GM21526 (cell line): ENCODE measurements around the gene CA9.

Experiments
- ATAC-seq: cut with Tn5 transposase; IDR thresholded peaks from one replicate; pipeline ENCODE4 v1.9.1; 2021; ENCODE audit warnings: moderate library complexity; ENCODE audit not compliant: unreplicated experiment, low FRiP score

The CA9 gene

GRCh38 chr9:35675204-35675603 is 1.5 kb downstream of the CA9 start:
- ATAC-seq, result no peak

- no peak for ATAC-seq
Measured at GRCh38 chr9:35675732-35676392, 2.1 kb downstream of the CA9 start.

GRCh38 chr9:35679091-35679490 is 5.4 kb downstream of the CA9 start:
- no peak for ATAC-seq

- no peak for ATAC-seq
Measured at GRCh38 chr9:35679766-35680330, 6.1 kb downstream of the CA9 start.

- peak; percentile 55 for ATAC-seq
Measured at GRCh38 chr9:35680331-35681105, 6.8 kb downstream of the CA9 start.

GRCh38 chr9:35681341-35682002 is 7.7 kb downstream of the CA9 start:
- no peak for ATAC-seq

GRCh38 chr9:35682051-35682450 is 8.3 kb downstream of the CA9 start:
- no peak for ATAC-seq

- ATAC-seq, result no peak
Measured at GRCh38 chr9:35682520-35683315, 9.0 kb downstream of the CA9 start.

- ATAC-seq, result no peak
Measured at GRCh38 chr9:35683323-35683722, 9.6 kb downstream of the CA9 start.

- ATAC-seq, result no peak
Measured at GRCh38 chr9:35684921-35685320, 11.2 kb downstream of the CA9 start.

GRCh38 chr9:35685506-35685905 is 11.8 kb downstream of the CA9 start:
- ATAC-seq, result no peak

GRCh38 chr9:35686222-35687203 is 12.8 kb downstream of the CA9 start:
- ATAC-seq, result no peak

GRCh38 chr9:35687306-35687705 is 13.6 kb downstream of the CA9 start:
- ATAC-seq, result no peak

GRCh38 chr9:35687972-35688557 is 14.3 kb downstream of the CA9 start:
- ATAC-seq, result no peak

GRCh38 chr9:35688558-35689541 is 15.1 kb downstream of the CA9 start:
- no peak for ATAC-seq

GRCh38 chr9:35689542-35690293 is 16.0 kb downstream of the CA9 start, which contains the start of gene TPM2:
Gene TPM2 (minus strand): TSS chr9:35689925. CDS start chr9:35689817, 108 bp downstream.
- no peak for ATAC-seq

- ATAC-seq, result no peak
Measured at GRCh38 chr9:35690294-35690613, 16.5 kb downstream of the CA9 start.
